PC-9 (cell line): ENCODE measurements around the gene C21orf58.

Source experiments
- EZH2 ChIP-seq: fragments of 200-600 bp; sonication (generic); IDR thresholded peaks from 2 replicates; pipeline ENCODE4 v1.8.0; 2017; ENCODE audit warnings: antibody characterized with exemption, low read depth
- TF ChIP-seq, protein P1 (sequence below): fragments of 200-600 bp; sonication (generic); conservative IDR thresholded peaks from 2 replicates; pipeline ENCODE4 v1.6.1; 2017; ENCODE audit warnings: mixed run types, antibody characterized with exemption, mild to moderate bottlenecking, moderate library complexity

DNA sequence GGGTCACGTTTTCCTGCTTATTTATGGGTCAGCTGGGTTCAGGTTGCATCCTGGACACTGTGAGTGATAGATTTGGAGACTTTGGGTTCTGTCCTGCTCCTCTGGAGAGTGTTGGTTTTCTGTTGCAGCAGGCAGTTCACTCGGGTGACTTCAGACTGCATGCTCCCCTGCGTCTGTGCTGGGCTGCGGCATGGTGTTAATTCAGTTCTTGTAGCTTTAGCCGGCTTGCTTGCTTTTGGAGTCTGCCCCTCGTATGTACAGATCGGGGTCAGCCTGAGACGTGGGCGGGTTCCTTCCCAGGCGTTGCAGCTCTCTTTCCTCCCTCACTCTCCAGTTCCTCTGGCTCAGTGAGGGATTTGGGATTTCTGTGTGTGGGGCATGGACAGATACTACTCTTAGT, 38.3 kb upstream of the C21orf58 start:
- TF ChIP-seq, protein P1, sequence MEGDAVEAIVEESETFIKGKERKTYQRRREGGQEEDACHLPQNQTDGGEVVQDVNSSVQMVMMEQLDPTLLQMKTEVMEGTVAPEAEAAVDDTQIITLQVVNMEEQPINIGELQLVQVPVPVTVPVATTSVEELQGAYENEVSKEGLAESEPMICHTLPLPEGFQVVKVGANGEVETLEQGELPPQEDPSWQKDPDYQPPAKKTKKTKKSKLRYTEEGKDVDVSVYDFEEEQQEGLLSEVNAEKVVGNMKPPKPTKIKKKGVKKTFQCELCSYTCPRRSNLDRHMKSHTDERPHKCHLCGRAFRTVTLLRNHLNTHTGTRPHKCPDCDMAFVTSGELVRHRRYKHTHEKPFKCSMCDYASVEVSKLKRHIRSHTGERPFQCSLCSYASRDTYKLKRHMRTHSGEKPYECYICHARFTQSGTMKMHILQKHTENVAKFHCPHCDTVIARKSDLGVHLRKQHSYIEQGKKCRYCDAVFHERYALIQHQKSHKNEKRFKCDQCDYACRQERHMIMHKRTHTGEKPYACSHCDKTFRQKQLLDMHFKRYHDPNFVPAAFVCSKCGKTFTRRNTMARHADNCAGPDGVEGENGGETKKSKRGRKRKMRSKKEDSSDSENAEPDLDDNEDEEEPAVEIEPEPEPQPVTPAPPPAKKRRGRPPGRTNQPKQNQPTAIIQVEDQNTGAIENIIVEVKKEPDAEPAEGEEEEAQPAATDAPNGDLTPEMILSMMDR, result no peak
- no peak for TF ChIP-seq EZH2
